Measurements from ENCODE around the gene DGKZ.
A peak's percentile ranks its signal among the peaks of the same experiment; 100 is the strongest.

Gene DGKZ

DNA sequence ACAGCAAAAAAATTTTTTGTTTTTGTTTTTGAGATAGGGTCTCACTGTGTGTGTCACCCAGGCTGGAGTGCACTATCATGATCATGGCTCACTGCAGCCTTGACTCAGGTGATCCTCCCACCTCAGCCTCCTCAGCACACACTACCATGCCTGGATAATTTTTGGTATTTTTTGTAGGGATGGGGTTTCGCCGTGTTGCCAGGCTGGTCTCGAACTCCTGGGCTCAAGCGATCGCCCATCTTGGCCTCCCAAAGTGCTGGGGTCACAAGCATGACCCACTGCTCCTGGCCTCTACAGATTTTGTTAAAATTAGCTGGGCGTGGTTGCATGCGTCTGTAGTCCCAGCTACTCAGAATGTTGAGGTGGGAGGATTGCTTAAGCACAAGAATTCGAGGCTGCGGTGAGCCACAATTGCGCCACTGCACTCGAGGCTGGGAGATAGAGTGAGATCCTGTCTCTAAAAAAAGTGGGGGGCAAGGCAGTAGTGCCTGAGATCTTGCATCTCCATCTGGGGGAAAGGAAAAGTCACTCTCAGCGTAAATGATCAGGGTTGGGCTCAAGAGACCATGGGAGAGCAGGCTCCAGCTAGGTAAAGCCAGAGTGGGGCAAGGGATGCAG is 10.6 kb upstream of the DGKZ start:
- no peak overlapping the region for H3K4me3 ChIP-seq (ENCODE audit: extremely low read depth, insufficient read depth, low read length, poor library complexity, severe bottlenecking)
- no peak overlapping the region for H3K27ac ChIP-seq (ENCODE audit: low read depth, low read length, severe bottlenecking)
- H3K9me3 ChIP-seq (ENCODE audit: control insufficient read depth, low read length), result no peaks in the 10 kb centered on the region
- 90 to 96% methylated on average over 11 to 12 of the region's 12 CpGs for WGBS, 2 experiments (ENCODE audit: insufficient coverage in 2 of 2)
- no peaks in the 10 kb centered on the region for H3K36me3 ChIP-seq (ENCODE audit: control insufficient read depth, insufficient read depth, low read length)
- peaks cover 45% of the 10 kb centered on the region for H3K4me1 ChIP-seq (ENCODE audit: control insufficient read depth, insufficient read depth, low read length, poor library complexity, severe bottlenecking)

- Histone ChIP-seq H3K4me3 (ENCODE audit: extremely low read depth, insufficient read depth, low read length, poor library complexity, severe bottlenecking) (no peak overlapping the region), H3K4me1 (ENCODE audit: control insufficient read depth, insufficient read depth, low read length, poor library complexity, severe bottlenecking) (peaks cover 56% of the 10 kb centered on the region), H3K36me3 (ENCODE audit: control insufficient read depth, insufficient read depth, low read length) (no peaks in the 10 kb centered on the region), H3K27ac (ENCODE audit: low read depth, low read length, severe bottlenecking) (no peak overlapping the region), H3K9me3 (ENCODE audit: control insufficient read depth, low read length) (no peaks in the 10 kb centered on the region)
- WGBS, 2 experiments (ENCODE audit: insufficient coverage in 2 of 2), result 83 to 88% methylated on average over 12 to 13 of the region's 13 CpGs
Observed at GRCh38 chr11:46337626-46338345, 9.5 kb upstream of the DGKZ start.

GRCh38 chr11:46338636-46338987 is 8.7 kb upstream of the DGKZ start:
- Histone ChIP-seq H3K9me3 (ENCODE audit: control insufficient read depth, low read length) (no peaks in the 10 kb centered on the region), H3K4me1 (ENCODE audit: control insufficient read depth, insufficient read depth, low read length, poor library complexity, severe bottlenecking) (peaks cover 61% of the 10 kb centered on the region), H3K4me3 (ENCODE audit: extremely low read depth, insufficient read depth, low read length, poor library complexity, severe bottlenecking) (peak overlapping the region; percentile 9), H3K27ac (ENCODE audit: low read depth, low read length, severe bottlenecking) (peak overlapping the region; percentile 84), H3K36me3 (ENCODE audit: control insufficient read depth, insufficient read depth, low read length) (no peaks in the 10 kb centered on the region)
- WGBS, 2 experiments (ENCODE audit: insufficient coverage in 2 of 2), result 43 to 48% methylated on average over 5 to 8 of the region's 9 CpGs

DNA sequence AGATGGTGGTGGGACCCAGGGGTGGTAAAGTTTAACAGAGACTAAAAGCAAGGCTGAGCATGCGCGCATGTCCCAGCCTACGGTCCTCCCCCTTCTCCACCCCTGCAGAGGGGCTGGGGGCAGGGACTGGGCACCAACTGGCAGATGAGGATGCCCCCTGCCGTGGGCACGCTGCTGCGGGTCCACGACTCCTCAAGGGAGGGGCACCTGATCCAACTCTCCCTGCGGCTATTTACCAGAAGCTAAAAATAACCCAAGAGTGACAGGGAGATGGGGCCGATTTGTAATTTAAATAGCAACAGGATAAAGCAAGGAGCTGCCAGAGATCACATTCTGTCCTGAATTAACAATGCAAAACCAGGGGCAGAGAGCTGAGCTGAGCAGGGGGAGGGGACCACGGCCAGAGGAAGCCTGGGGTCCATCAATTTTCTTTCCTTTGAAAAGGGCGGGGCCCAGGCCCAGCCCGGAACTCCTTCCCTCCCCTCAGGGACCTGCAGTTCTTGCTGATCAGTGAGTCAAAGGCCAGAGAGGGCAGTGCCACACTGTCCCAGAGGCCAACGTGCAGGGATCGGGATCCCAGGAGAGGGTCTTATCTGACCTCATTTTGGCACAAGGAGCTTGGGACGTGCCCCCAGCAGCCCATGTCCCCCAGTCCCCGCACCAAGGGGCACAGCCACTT is 8.1 kb upstream of the DGKZ start:
- H3K4me1 ChIP-seq (ENCODE audit: control insufficient read depth, insufficient read depth, low read length, poor library complexity, severe bottlenecking), result peaks cover 65% of the 10 kb centered on the region
- peak overlapping the region; percentile 9 for H3K4me3 ChIP-seq (ENCODE audit: extremely low read depth, insufficient read depth, low read length, poor library complexity, severe bottlenecking)
- no peaks in the 10 kb centered on the region for H3K9me3 ChIP-seq (ENCODE audit: control insufficient read depth, low read length)
- peak overlapping the region; percentile 84 for H3K27ac ChIP-seq (ENCODE audit: low read depth, low read length, severe bottlenecking)
- no peaks in the 10 kb centered on the region for H3K36me3 ChIP-seq (ENCODE audit: control insufficient read depth, insufficient read depth, low read length)
- WGBS, 2 experiments (ENCODE audit: insufficient coverage in 2 of 2), result 12 to 13% methylated on average over 11 to 16 of the region's 16 CpGs

DNA sequence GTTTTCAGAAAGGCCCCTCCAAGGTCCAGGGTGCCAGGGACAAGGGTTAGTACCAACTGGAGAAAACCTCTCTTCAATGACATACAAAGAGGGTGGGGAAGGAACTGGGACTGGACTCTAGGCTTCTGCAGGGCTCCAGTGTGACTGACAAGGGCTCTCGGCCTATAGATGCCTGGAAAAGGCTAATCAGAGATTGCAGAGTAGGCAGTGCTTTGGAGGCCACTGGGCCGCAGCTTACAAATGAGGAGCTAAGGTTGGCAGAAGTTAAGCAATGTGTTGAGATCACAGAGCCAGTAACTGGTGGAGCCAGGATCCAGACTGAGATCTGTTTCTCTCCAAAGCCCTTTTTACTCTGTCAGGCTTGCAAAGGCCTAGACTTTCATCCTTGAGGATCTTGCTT is 7.4 kb upstream of the DGKZ start:
- no peak overlapping the region for H3K4me3 ChIP-seq (ENCODE audit: extremely low read depth, insufficient read depth, low read length, poor library complexity, severe bottlenecking)
- 85 to 94% methylated on average over 2 of the region's 2 CpGs for WGBS, 2 experiments (ENCODE audit: insufficient coverage in 2 of 2)
- no peaks in the 10 kb centered on the region for H3K36me3 ChIP-seq (ENCODE audit: control insufficient read depth, insufficient read depth, low read length)
- peak overlapping the region; percentile 84 for H3K27ac ChIP-seq (ENCODE audit: low read depth, low read length, severe bottlenecking)
- peaks cover 68% of the 10 kb centered on the region for H3K4me1 ChIP-seq (ENCODE audit: control insufficient read depth, insufficient read depth, low read length, poor library complexity, severe bottlenecking)
- no peaks in the 10 kb centered on the region for H3K9me3 ChIP-seq (ENCODE audit: control insufficient read depth, low read length)

- Histone ChIP-seq H3K4me3 (ENCODE audit: extremely low read depth, insufficient read depth, low read length, poor library complexity, severe bottlenecking) (no peak overlapping the region), H3K9me3 (ENCODE audit: control insufficient read depth, low read length) (no peaks in the 10 kb centered on the region), H3K36me3 (ENCODE audit: control insufficient read depth, insufficient read depth, low read length) (no peaks in the 10 kb centered on the region), H3K27ac (ENCODE audit: low read depth, low read length, severe bottlenecking) (no peak overlapping the region), H3K4me1 (ENCODE audit: control insufficient read depth, insufficient read depth, low read length, poor library complexity, severe bottlenecking) (peaks cover 75% of the 10 kb centered on the region)
- WGBS, 2 experiments (ENCODE audit: insufficient coverage in 2 of 2), result 85 to 91% methylated on average over 2 of the region's 3 CpGs
Observed at GRCh38 chr11:46341454-46341853, 5.8 kb upstream of the DGKZ start.

GRCh38 chr11:46342239-46342638 is 5.0 kb upstream of the DGKZ start:
- 45 to 56% methylated on average over 4 to 5 of the region's 5 CpGs for WGBS, 2 experiments (ENCODE audit: insufficient coverage in 2 of 2)
- peak overlapping the region; percentile 24 for H3K27ac ChIP-seq (ENCODE audit: low read depth, low read length, severe bottlenecking)

GRCh38 chr11:46343520-46343919 is 3.7 kb upstream of the DGKZ start:
- H3K4me3 ChIP-seq (ENCODE audit: extremely low read depth, insufficient read depth, low read length, poor library complexity, severe bottlenecking), result no peak overlapping the region
- H3K27ac ChIP-seq (ENCODE audit: low read depth, low read length, severe bottlenecking), result no peak overlapping the region
- peaks cover 62% of the 10 kb centered on the region for H3K4me1 ChIP-seq (ENCODE audit: control insufficient read depth, insufficient read depth, low read length, poor library complexity, severe bottlenecking)
- 78 to 88% methylated on average over 2 of the region's 3 CpGs for WGBS, 2 experiments (ENCODE audit: insufficient coverage in 2 of 2)
- no peaks in the 10 kb centered on the region for H3K9me3 ChIP-seq (ENCODE audit: control insufficient read depth, low read length)
- no peaks in the 10 kb centered on the region for H3K36me3 ChIP-seq (ENCODE audit: control insufficient read depth, insufficient read depth, low read length)

More at GRCh38 chr11:46342239-46342638, 5.0 kb upstream of the DGKZ start:
- H3K4me1 ChIP-seq (ENCODE audit: control insufficient read depth, insufficient read depth, low read length, poor library complexity, severe bottlenecking), result peaks cover 72% of the 10 kb centered on the region
- H3K36me3 ChIP-seq (ENCODE audit: control insufficient read depth, insufficient read depth, low read length), result no peaks in the 10 kb centered on the region
- no peaks in the 10 kb centered on the region for H3K9me3 ChIP-seq (ENCODE audit: control insufficient read depth, low read length)
- no peak overlapping the region for H3K4me3 ChIP-seq (ENCODE audit: extremely low read depth, insufficient read depth, low read length, poor library complexity, severe bottlenecking)

DNA sequence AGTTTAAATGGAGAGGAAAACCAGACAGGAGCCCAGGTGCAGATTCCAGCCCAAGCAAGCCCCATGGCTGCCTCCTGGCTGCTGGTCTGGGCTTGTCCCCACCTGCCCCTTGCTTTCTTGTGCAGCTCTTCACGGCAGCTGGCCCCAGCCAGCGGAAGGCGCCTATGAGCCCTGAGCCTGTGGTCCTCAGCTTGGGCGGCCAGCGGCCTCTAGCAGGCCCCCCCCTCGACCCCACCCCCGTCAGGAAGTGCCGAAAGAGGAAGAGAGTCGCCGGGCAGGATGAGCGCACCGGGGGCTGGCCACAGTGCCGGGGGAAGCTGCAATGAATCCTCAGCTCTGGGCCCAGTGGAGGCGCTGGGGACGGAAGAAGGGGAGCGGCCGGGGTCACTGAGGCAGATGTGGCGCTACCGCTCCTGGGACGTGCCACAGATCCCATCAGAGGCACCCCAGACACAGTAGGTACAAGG is 2.1 kb upstream of the DGKZ start:
- H3K4me1 ChIP-seq (ENCODE audit: control insufficient read depth, insufficient read depth, low read length, poor library complexity, severe bottlenecking), result peaks cover 55% of the 10 kb centered on the region
- peaks cover 10% of the 10 kb centered on the region for H3K36me3 ChIP-seq (ENCODE audit: control insufficient read depth, insufficient read depth, low read length)
- H3K9me3 ChIP-seq (ENCODE audit: control insufficient read depth, low read length), result no peaks in the 10 kb centered on the region
- 61 to 65% methylated on average over 11 to 12 of the region's 20 CpGs for WGBS, 2 experiments (ENCODE audit: insufficient coverage in 2 of 2)
- H3K27ac ChIP-seq (ENCODE audit: low read depth, low read length, severe bottlenecking), result no peak overlapping the region
- peak overlapping the region; percentile 39 for H3K4me3 ChIP-seq (ENCODE audit: extremely low read depth, insufficient read depth, low read length, poor library complexity, severe bottlenecking)

DNA sequence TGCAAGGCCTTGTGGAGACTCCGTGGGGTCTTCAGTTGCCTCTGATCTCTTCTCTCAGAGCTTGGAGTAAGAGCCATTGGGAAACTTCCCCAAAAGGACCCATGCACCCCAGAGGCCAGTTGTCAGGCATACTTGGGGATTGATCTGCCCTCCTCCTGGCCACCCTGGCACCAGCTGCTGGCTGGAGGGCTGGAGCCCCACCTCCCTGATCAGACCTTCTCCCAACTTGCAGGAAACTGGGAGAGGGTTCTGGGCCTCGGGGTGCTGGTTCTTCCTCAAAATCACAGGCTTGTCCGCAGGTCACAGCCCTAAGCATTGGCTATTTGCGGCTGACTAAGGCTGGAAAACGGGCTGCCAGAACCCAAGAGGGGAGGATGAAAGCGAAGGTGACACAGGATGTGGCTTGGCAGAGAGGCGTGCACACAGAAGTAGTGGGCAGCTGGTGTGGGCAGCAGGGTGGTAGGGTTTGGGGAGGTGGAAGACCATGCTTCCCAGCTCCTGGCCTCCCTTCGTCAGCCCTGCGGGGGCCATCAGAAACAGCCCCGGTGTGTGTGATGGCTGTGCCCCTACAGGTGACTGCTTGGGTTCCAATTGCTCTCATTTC is 1.3 kb upstream of the DGKZ start:
- Histone ChIP-seq H3K27ac (ENCODE audit: low read depth, low read length, severe bottlenecking) (no peak overlapping the region), H3K9me3 (ENCODE audit: control insufficient read depth, low read length) (no peaks in the 10 kb centered on the region), H3K36me3 (ENCODE audit: control insufficient read depth, insufficient read depth, low read length) (peaks cover 11% of the 10 kb centered on the region), H3K4me3 (ENCODE audit: extremely low read depth, insufficient read depth, low read length, poor library complexity, severe bottlenecking) (peak overlapping the region; percentile 39), H3K4me1 (ENCODE audit: control insufficient read depth, insufficient read depth, low read length, poor library complexity, severe bottlenecking) (peaks cover 55% of the 10 kb centered on the region)
- 93 to 94% methylated on average over 10 of the region's 10 CpGs for WGBS, 2 experiments (ENCODE audit: insufficient coverage in 2 of 2)
